WI38 (cell line): ENCODE results near the gene NOTCH1.

ENCODE experiments used
- H3K4me3 ChIP-seq: 2 replicates; pipeline ENCODE4 v1.5.1; 2011; ENCODE audit warnings: low read depth, mild to moderate bottlenecking, control low read depth, low read length
- CTCF ChIP-seq: IDR thresholded peaks from 2 replicates; pipeline ENCODE4 v1.5.1; 2012; ENCODE audit warnings: low read depth, mild to moderate bottlenecking, control low read depth, low read length

NOTCH1 gene

DNA sequence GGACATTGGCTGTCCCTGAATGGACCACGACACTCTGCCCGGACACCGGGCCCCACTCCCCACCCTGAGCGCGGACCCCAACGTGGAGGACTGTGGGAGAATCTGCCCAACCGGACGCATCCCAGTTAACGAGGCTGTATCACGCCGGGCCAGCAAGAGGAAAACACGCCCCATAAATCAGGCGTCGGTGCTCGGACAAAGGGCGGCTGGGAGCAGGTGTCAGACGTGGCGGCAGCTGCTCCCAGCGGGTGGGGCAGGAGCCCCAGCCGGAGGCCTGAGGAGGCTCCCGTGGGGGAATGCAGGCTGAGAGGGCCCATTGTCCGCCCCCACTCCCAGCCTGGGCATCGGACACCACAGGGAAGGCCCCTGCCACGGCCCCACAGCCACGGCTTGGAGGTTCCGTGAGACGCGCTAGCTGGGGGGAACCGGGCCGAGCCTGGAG lies 19.2 kb downstream of the NOTCH1 start:
- no peak for TF ChIP-seq CTCF
- H3K4me3 ChIP-seq: no peak overlapping the region

DNA sequence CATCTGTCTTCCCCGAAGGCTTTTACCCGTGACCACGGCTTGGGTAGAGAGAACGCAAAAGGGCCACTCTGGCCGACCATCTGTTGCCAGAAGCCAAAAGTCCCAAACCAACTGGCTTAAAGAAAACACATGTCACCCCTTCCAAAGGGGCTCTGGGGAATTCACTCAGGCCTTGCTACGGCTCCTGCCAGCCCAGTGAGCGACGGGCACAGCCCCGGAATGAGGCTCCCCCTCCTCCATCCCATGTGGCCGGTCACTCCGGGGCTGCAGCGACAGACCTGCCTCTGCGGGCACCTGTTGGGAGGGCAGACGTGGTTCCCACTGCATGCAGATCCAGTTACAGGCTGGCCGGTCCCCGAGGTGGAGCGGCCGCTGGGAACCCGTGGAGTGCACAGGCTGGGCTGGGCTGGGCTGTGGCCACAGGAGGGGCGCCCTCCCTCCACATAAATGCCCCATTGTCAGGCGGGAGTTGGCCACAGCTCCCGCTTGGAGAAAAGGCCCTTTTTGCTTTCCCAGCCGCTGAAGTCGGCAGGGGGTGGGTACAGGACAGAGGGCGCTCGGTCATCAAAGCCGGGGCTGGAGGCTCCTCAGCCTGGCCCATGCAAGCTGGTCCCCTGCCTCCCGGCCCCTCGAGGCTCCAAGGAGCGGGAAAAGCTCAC lies 19.9 kb downstream of the NOTCH1 start:
- no peak overlapping the region for H3K4me3 ChIP-seq
- TF ChIP-seq CTCF: no peak

DNA sequence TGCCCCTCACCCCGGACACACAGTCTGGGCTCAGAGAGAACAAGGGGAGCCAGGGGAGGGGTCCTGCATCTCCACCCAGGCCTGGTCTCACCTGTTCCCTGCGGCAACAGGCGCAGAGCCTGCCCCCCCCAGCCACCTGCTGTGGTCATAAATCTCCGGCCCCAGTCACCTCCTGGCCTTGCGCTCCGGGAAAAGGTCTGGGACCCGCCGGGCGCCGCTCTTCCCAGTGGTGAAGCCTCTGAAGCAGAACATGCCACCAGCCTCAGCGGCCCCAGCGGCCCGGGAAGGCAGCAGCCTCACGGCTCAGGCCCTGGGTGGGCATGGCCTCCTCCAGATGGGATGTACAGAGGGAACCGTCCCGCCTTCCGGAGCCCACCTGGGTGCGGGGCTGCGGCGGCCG lies 20.6 kb downstream of the NOTCH1 start:
- no peak overlapping the region for H3K4me3 ChIP-seq
- no peak for TF ChIP-seq CTCF

DNA sequence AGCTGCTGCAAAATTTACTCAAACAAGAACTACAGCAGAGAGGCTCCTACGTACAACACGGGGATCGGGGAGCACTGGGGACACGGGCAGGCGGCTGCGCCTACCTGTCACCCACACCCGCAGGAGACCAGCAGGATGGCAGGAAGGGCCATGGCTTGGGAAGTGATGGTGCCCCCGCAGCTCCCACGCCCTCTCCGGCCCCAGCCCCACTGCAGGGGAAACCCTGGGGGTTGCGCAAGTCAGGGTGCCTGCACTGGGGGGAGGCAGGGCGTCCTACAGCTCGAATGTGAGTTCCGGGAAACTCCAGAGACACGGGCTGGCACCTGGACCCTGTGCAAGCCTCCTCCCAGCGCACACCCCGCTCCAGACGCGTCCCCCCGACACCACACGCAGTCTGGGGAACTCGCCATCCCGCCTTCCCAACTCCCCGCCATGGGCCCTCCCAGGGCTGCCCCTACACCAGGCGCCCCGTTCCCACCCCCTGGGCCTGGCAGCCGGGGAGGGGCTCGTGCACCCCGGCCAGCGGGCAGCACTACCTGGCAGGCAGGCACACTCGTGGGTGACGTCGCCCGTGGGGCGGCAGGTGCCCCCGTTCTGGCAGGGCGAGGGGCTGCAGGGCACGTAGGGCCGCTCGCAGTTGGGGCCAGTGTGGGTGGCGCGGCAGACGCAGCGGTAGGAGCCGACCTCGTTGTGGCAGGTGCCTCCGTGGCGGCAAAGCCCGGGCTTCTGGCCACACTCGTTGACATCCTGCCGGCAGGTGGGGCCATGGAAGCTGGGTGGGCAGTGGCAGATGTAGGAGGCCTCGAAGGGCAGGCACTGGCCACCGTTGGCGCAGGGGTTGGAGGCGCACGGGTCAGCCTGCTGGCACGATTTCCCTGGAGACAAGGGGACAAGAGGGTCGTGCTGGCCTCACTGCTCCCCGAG lies 23.3 kb downstream of the NOTCH1 start:
- TF ChIP-seq CTCF: no peak
- H3K4me3 ChIP-seq: no peak overlapping the region

DNA sequence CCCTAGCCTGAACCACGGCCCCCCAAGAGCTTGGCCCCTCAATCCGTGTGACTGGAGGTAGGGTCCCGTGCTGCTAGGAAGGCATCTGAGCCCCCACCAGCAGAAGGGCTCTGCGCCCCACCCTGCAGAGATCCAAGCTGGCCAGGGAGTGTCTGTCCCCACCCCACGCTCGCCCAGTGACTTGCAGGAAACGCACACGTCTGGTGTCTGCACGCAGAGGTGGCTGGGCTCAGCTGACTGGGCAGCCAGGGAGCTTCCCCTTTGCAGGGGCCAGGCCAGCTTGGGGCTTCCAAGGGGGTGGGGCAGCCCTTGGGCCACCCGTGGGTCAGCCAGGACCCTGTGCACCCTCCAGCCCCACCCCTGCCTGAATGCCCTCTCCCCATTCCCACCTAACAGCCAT lies 24.3 kb downstream of the NOTCH1 start:
- no peak overlapping the region for H3K4me3 ChIP-seq
- no peak for TF ChIP-seq CTCF

- TF ChIP-seq CTCF: no peak
- no peak overlapping the region for H3K4me3 ChIP-seq
Observed at GRCh38 chr9:136520053-136520540, 25.8 kb downstream of the NOTCH1 start.
